Mammary epithelial cell (primary cell): ENCODE data around the gene GALNT18.

ENCODE experiments used
- EZH2 ChIP-seq: IDR thresholded peaks from 2 replicates; pipeline ENCODE4 v1.6.1; 2012; ENCODE audit warnings: low read length, inconsistent platforms, borderline replicate concordance
- TF ChIP-seq, protein P1 (sequence below), 2 donors: IDR thresholded peaks in 1 of 2; conservative IDR thresholded peaks in 1 of 2; 2 replicates each; pipeline ENCODE4 v1.5.1; 2011 to 2012; ENCODE audit warnings: inconsistent platforms in 2 of 2, low read length in 2 of 2, mild to moderate bottlenecking in 2 of 2, control low read depth in 1 of 2, low read depth in 1 of 2; ENCODE audit not compliant: insufficient read depth in 1 of 2; ENCODE audit errors: extremely low read depth in 1 of 2

GRCh38 chr11:11348303-11348702 is 273.5 kb downstream of the GALNT18 start:
- TF ChIP-seq, protein P1, sequence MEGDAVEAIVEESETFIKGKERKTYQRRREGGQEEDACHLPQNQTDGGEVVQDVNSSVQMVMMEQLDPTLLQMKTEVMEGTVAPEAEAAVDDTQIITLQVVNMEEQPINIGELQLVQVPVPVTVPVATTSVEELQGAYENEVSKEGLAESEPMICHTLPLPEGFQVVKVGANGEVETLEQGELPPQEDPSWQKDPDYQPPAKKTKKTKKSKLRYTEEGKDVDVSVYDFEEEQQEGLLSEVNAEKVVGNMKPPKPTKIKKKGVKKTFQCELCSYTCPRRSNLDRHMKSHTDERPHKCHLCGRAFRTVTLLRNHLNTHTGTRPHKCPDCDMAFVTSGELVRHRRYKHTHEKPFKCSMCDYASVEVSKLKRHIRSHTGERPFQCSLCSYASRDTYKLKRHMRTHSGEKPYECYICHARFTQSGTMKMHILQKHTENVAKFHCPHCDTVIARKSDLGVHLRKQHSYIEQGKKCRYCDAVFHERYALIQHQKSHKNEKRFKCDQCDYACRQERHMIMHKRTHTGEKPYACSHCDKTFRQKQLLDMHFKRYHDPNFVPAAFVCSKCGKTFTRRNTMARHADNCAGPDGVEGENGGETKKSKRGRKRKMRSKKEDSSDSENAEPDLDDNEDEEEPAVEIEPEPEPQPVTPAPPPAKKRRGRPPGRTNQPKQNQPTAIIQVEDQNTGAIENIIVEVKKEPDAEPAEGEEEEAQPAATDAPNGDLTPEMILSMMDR (conservative IDR thresholded peaks at IDR 0.05 in 1 of 2, IDR thresholded peaks at IDR 0.05 in 1 of 2; ENCODE audit: extremely low read depth in 1 of 2, insufficient read depth in 1 of 2, low read depth in 1 of 2, low read length in 2 of 2), result no peak
- TF ChIP-seq EZH2, result no peak
